HFF-Myc (cell line): ENCODE results near the gene ITGA5.
A peak's percentile ranks its signal among the peaks of the same experiment; 100 is the strongest.

Experiments
- DNase-seq: peaks from one replicate; pipeline ENCODE4 v3.0.0-alpha.2; 2011; ENCODE audit warnings: low read depth; ENCODE audit errors: extremely low read depth
- H3K4me3 ChIP-seq: replicated peaks from 2 replicates; pipeline ENCODE4 v1.5.1; 2011; ENCODE audit warnings: low read depth, mild to moderate bottlenecking, control low read depth, low read length
- CTCF ChIP-seq: IDR thresholded peaks from 2 replicates; pipeline ENCODE4 v1.5.1; 2012; ENCODE audit warnings: mild to moderate bottlenecking, low read depth, low read length, control low read depth; ENCODE audit errors: missing control alignments

Gene ITGA5

GRCh38 chr12:54432815-54433164 is 13.7 kb upstream of the ITGA5 start:
- H3K4me3 ChIP-seq, result no peak overlapping the region
- DNase-seq, result no peak
- no peak for TF ChIP-seq CTCF

GRCh38 chr12:54431911-54432814 is 13.1 kb upstream of the ITGA5 start:
- H3K4me3 ChIP-seq, result no peak overlapping the region

GRCh38 chr12:54430471-54431069 is 11.5 kb upstream of the ITGA5 start:
- H3K4me3 ChIP-seq, result no peak overlapping the region
- TF ChIP-seq CTCF, result no peak
- no peak for DNase-seq

More at GRCh38 chr12:54431911-54432814, 13.1 kb upstream of the ITGA5 start:
- no peak for TF ChIP-seq CTCF
- DNase-seq, result peak; percentile 67

GRCh38 chr12:54429014-54429471 is 10.0 kb upstream of the ITGA5 start:
- no peak for DNase-seq
- H3K4me3 ChIP-seq, result no peak overlapping the region
- no peak for TF ChIP-seq CTCF

GRCh38 chr12:54428050-54429013 is 9.3 kb upstream of the ITGA5 start:
- TF ChIP-seq CTCF, result no peak
- no peak for DNase-seq
- H3K4me3 ChIP-seq, result no peak overlapping the region

- H3K4me3 ChIP-seq, result no peak overlapping the region
- no peak for DNase-seq
- no peak for TF ChIP-seq CTCF
Observed at GRCh38 chr12:54427106-54427505, 8.0 kb upstream of the ITGA5 start.
